Activated CD4-positive, alpha-beta memory T cell treated with anti-CD3 and anti-CD28 coated beads, Interleukin-2, amount 10 ng/mL, durations not matched to agents 7 days and 5 days (primary cell): ENCODE results near the gene FMNL2. TPM values are rescaled to one million over a fixed set of nuclear protein-coding genes. Genes with fewer than 3 reads are reported as not detected.
A peak's percentile ranks its signal among the peaks of the same experiment; 100 is the strongest.

ENCODE experiments used
- CTCF ChIA-PET: fragments of 350-600 bp; sonication (Branson Sonifier 250); formaldehyde crosslinking; loops from one replicate; lab custom pipeline; 2021; ENCODE audit warnings: antibody characterized with exemption, inconsistent platforms; lab: Charles Lee
- POLR2A ChIA-PET: fragments of 350-600 bp; sonication (Branson Sonifier 250); formaldehyde crosslinking; loops from one replicate; lab custom pipeline; 2021; ENCODE audit warnings: antibody characterized with exemption; lab: Charles Lee
- DNase-seq: peaks from one replicate; pipeline ENCODE4 v3.0.0-alpha.2; 2020
- H3K27ac Mint-ChIP-seq: one replicate; pipeline ENCODE4 v1.8.0; 2021; ENCODE audit warnings: mild to moderate bottlenecking, mixed read lengths
- H3K27me3 Mint-ChIP-seq: one replicate; pipeline ENCODE4 v1.8.0; 2021; ENCODE audit warnings: mixed read lengths
- H3K36me3 Mint-ChIP-seq: one replicate; pipeline ENCODE4 v1.8.0; 2021; ENCODE audit warnings: low read depth, mixed read lengths
- H3K4me1 Mint-ChIP-seq: one replicate; pipeline ENCODE4 v1.8.0; 2021; ENCODE audit warnings: mixed read lengths
- H3K4me3 Mint-ChIP-seq: one replicate; pipeline ENCODE4 v1.8.0; 2021; ENCODE audit warnings: mild to moderate bottlenecking, mixed read lengths
- H3K9me3 Mint-ChIP-seq: one replicate; pipeline ENCODE4 v1.8.0; 2021; ENCODE audit warnings: mixed read lengths
- total RNA-seq, 2 experiments: library from RNA; stranded (reverse); gene quantifications; one replicate each; pipeline ENCODE4 v1.2.3, GENCODE V29; 2021

Gene FMNL2
- total RNA-seq, 2 experiments from 2014 or later, result 1.0 to 1.1 TPM

GRCh38 chr2:152326710-152327109, 8.3 kb upstream of the FMNL2 start:
- Mint-ChIP-seq H3K27me3 (peaks cover 10% of the 10 kb centered on the region), H3K36me3 (no peaks in the 10 kb centered on the region), H3K27ac (no peak overlapping the region), H3K4me3 (no peak overlapping the region), H3K4me1 (no peaks in the 10 kb centered on the region), H3K9me3 (no peaks in the 10 kb centered on the region)
- CTCF ChIA-PET, result no interaction called here
- DNase-seq, result no peak
- POLR2A ChIA-PET, result no interaction called here

GRCh38 chr2:152328013-152328412, 7.0 kb upstream of the FMNL2 start:
- H3K4me3 Mint-ChIP-seq, result no peak overlapping the region
- no peaks in the 10 kb centered on the region for H3K4me1 Mint-ChIP-seq
- CTCF ChIA-PET, result no interaction called here
- no peak overlapping the region for H3K27ac Mint-ChIP-seq
- no peak for DNase-seq
- POLR2A ChIA-PET, result no interaction called here
- no peaks in the 10 kb centered on the region for H3K9me3 Mint-ChIP-seq
- peaks cover 13% of the 10 kb centered on the region for H3K27me3 Mint-ChIP-seq
- no peaks in the 10 kb centered on the region for H3K36me3 Mint-ChIP-seq

GRCh38 chr2:152330235-152330866, 4.6 kb upstream of the FMNL2 start:
- ChIA-PET CTCF (no interaction called here), POLR2A (no interaction called here)
- no peaks in the 10 kb centered on the region for H3K9me3 Mint-ChIP-seq
- H3K36me3 Mint-ChIP-seq, result no peaks in the 10 kb centered on the region
- no peak for DNase-seq
- peaks cover 7% of the 10 kb centered on the region for H3K4me1 Mint-ChIP-seq
- H3K4me3 Mint-ChIP-seq, result no peak overlapping the region
- no peak overlapping the region for H3K27ac Mint-ChIP-seq
- H3K27me3 Mint-ChIP-seq, result peaks cover 31% of the 10 kb centered on the region

- Mint-ChIP-seq H3K4me1 (peaks cover 12% of the 10 kb centered on the region), H3K36me3 (no peaks in the 10 kb centered on the region), H3K27ac (no peak overlapping the region), H3K27me3 (peaks cover 50% of the 10 kb centered on the region), H3K4me3 (peak overlapping the region; percentile 69), H3K9me3 (no peaks in the 10 kb centered on the region)
- no peak for DNase-seq
- ChIA-PET POLR2A (no interaction called here), CTCF (no interaction called here)
Measured at GRCh38 chr2:152334701-152335015, 316 bp upstream of the FMNL2 start.

- peak overlapping the region; percentile 53 for H3K4me3 Mint-ChIP-seq
- CTCF ChIA-PET, result no interaction called here
Measured at GRCh38 chr2:152335726-152336118, 748 bp downstream of the FMNL2 start.

GRCh38 chr2:152336119-152336853, 1.3 kb downstream of the FMNL2 start:
- Mint-ChIP-seq H3K9me3 (no peaks in the 10 kb centered on the region), H3K4me3 (peak overlapping the region; percentile 64), H3K27ac (no peak overlapping the region), H3K4me1 (peaks cover 12% of the 10 kb centered on the region), H3K27me3 (peaks cover 48% of the 10 kb centered on the region), H3K36me3 (no peaks in the 10 kb centered on the region)
- POLR2A ChIA-PET, result no interaction called here
- DNase-seq, result no peak
- CTCF ChIA-PET, result no interaction called here

More at GRCh38 chr2:152335726-152336118, 748 bp downstream of the FMNL2 start:
- no peaks in the 10 kb centered on the region for H3K36me3 Mint-ChIP-seq
- H3K9me3 Mint-ChIP-seq, result no peaks in the 10 kb centered on the region
- H3K27ac Mint-ChIP-seq, result no peak overlapping the region
- POLR2A ChIA-PET, result no interaction called here
- peaks cover 49% of the 10 kb centered on the region for H3K27me3 Mint-ChIP-seq
- H3K4me1 Mint-ChIP-seq, result peaks cover 12% of the 10 kb centered on the region
- DNase-seq, result no peak

GRCh38 chr2:152336854-152337510, 2.0 kb downstream of the FMNL2 start:
- DNase-seq, result no peak
- Mint-ChIP-seq H3K9me3 (no peaks in the 10 kb centered on the region), H3K4me3 (peak overlapping the region; percentile 64), H3K27ac (no peak overlapping the region), H3K36me3 (no peaks in the 10 kb centered on the region), H3K27me3 (peaks cover 49% of the 10 kb centered on the region), H3K4me1 (peaks cover 12% of the 10 kb centered on the region)
- POLR2A ChIA-PET, result no interaction called here
- CTCF ChIA-PET, result interaction anchor here (0.6 kb wide), 1 partner anchor 431 kb away, joined by 5 read pairs; no protein-coding TSS in a partner anchor

GRCh38 chr2:152337511-152337903, 2.5 kb downstream of the FMNL2 start:
- peaks cover 46% of the 10 kb centered on the region for H3K27me3 Mint-ChIP-seq
- H3K4me3 Mint-ChIP-seq, result no peak overlapping the region
- H3K9me3 Mint-ChIP-seq, result no peaks in the 10 kb centered on the region
- H3K27ac Mint-ChIP-seq, result no peak overlapping the region
- peaks cover 12% of the 10 kb centered on the region for H3K4me1 Mint-ChIP-seq
- ChIA-PET POLR2A (no interaction called here), CTCF (interaction anchor here (0.6 kb wide), 1 partner anchor 432 kb away, joined by 5 read pairs; no protein-coding TSS in a partner anchor)
- no peaks in the 10 kb centered on the region for H3K36me3 Mint-ChIP-seq
- no peak for DNase-seq

- POLR2A ChIA-PET, result no interaction called here
- no peak overlapping the region for H3K4me3 Mint-ChIP-seq
Measured at GRCh38 chr2:152339556-152340286, 4.7 kb downstream of the FMNL2 start.

GRCh38 chr2:152342259-152343046, 7.5 kb downstream of the FMNL2 start:
- no peak for DNase-seq
- Mint-ChIP-seq H3K27me3 (peaks cover 11% of the 10 kb centered on the region), H3K27ac (no peak overlapping the region), H3K9me3 (no peaks in the 10 kb centered on the region), H3K4me3 (no peak overlapping the region), H3K4me1 (no peaks in the 10 kb centered on the region), H3K36me3 (no peaks in the 10 kb centered on the region)
- ChIA-PET POLR2A (no interaction called here), CTCF (no interaction called here)

More at GRCh38 chr2:152339556-152340286, 4.7 kb downstream of the FMNL2 start:
- no peak overlapping the region for H3K27ac Mint-ChIP-seq
- no peak for DNase-seq
- no peaks in the 10 kb centered on the region for H3K9me3 Mint-ChIP-seq
- CTCF ChIA-PET, result no interaction called here
- peaks cover 26% of the 10 kb centered on the region for H3K27me3 Mint-ChIP-seq
- peaks cover 7% of the 10 kb centered on the region for H3K4me1 Mint-ChIP-seq
- H3K36me3 Mint-ChIP-seq, result no peaks in the 10 kb centered on the region

- ChIA-PET POLR2A (no interaction called here), CTCF (interaction anchor here (0.6 kb wide), 1 partner anchor 316 kb away, joined by 4 read pairs; no protein-coding TSS in a partner anchor)
- Mint-ChIP-seq H3K36me3 (no peaks in the 10 kb centered on the region), H3K27ac (no peak overlapping the region), H3K4me1 (no peaks in the 10 kb centered on the region), H3K9me3 (no peaks in the 10 kb centered on the region), H3K4me3 (no peak overlapping the region), H3K27me3 (peaks cover 2% of the 10 kb centered on the region)
- no peak for DNase-seq
Measured at GRCh38 chr2:152343426-152343825, 8.5 kb downstream of the FMNL2 start.

GRCh38 chr2:152344579-152345195, 9.7 kb downstream of the FMNL2 start:
- Mint-ChIP-seq H3K27ac (no peak overlapping the region), H3K27me3 (peaks cover 2% of the 10 kb centered on the region), H3K4me3 (no peak overlapping the region), H3K4me1 (no peaks in the 10 kb centered on the region), H3K36me3 (no peaks in the 10 kb centered on the region), H3K9me3 (no peaks in the 10 kb centered on the region)
- ChIA-PET POLR2A (no interaction called here), CTCF (no interaction called here)
- DNase-seq, result no peak
